HG03442 (cell line): ENCODE data around the gene MSI2.

Experiments used
- ATAC-seq: cut with Tn5 transposase; IDR thresholded peaks from one replicate; pipeline ENCODE4 v1.9.1; 2021; ENCODE audit warnings: mild to moderate bottlenecking, moderate library complexity; ENCODE audit not compliant: unreplicated experiment

MSI2 gene

DNA sequence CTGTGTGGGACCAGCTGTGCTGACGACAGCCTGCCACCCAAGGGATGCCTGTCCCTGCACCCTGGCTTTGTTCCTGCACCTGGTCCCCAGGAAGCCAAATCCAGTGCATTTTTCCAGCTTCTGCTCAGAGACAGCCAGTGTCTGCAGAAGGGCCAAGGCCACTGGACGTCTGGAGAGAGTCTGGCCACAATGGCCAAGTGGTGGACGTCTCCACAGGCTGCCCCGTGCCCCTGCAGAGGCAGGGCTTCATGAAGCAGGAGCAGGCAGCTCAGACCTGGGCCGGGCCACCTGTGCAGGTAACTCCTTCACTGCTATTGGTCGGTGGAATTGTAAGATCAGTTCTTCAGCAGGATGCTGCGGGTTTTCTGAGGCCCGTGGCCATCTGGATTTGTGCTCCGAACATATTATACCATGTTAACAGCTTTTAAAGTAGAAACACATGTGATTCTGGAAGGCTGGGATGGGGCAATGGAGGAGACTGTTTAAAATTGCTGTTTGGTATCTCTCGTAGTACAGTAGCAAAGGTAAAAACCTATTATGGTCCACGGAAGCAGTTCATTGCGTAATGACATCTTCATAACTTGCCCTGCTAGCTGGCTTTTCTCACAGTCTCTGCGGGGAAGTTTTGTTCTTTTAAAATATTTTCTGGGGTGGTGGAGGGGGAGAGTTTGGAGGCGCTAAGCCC lies 303.5 kb downstream of the MSI2 start:
- no peak for ATAC-seq

DNA sequence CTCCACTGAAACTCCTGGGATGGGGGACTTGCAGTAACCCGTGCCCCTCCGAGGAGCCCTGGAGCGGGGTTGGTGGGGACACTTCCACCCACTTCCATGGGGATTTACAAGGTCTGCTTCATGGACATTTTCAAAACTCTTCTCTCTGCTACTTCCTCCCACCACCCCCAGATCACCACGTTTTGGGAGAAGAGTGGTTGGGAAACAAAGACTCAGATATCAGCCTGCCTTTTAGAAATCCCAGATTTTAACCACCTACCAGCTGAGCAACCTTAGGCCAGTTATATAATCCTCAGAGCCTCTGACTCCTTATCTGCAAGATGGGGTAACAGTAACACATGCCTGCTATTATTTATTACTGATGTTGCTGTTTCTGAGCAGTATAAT lies 304.0 kb downstream of the MSI2 start:
- no peak for ATAC-seq

DNA sequence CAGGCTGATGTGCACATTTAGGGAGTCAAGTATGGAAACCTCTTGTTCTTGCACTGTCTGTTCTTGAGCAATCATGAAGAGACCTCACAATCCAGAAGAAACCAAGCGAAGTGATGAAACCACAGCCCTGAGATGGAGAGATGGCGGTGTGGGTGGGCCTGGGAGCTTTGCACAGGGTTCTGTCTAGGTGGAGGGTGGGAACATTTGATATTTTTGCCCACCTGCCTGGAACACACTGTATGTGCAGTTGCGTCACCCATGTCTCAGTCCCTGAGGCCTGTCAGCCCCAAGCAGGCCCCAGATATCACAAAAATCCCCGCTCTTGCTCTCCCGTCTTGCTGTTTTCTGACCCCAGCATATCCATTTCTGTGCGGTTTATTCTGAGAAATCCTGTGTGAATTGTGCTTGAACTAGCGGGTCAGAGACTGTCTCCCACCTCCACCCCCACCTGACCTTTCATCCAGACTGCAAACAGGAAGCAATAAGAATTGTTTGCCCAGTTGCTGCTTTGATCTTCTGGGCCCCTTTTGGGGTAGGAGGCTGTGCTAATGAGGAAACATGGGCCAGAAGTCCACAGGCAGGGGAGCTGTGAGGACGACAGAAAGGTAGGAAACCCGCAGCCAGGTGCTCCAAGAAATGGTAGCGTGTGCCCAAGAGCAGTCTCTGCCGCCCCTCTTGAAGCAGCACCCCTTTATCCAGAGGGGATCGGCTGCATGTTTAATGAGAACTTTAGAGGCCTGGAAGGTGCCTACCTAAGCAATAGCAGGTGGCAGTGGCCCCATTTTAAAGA lies 304.9 kb downstream of the MSI2 start:
- ATAC-seq, result no peak

DNA sequence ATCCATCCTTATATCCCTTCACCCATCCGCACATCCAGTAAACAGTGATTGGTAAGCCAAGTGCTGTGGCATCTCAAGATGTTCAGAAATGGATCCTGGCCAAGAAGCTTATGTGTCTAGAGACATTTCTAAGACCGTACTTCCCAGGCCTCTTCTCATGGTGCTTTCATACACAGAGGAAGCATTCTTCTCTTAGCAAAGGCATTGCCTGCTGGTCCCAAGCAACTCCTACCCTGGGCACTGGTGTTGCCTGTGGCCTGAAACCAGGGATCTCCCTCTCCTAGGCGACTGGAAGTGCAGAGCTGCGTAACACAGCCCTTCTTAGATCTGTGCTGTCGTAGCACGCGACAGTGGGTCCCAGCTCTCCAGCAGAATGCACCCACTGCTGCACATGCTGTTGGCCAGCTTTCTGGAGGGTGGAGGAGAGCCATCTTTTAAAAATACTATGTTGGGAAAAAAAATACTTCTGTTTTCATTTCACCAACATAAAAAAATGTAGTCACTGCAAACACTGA lies 305.9 kb downstream of the MSI2 start:
- ATAC-seq, result no peak

- ATAC-seq, result no peak
These were observed 307.6 kb downstream of the MSI2 start for GRCh38 chr17:57563958-57564357.

DNA sequence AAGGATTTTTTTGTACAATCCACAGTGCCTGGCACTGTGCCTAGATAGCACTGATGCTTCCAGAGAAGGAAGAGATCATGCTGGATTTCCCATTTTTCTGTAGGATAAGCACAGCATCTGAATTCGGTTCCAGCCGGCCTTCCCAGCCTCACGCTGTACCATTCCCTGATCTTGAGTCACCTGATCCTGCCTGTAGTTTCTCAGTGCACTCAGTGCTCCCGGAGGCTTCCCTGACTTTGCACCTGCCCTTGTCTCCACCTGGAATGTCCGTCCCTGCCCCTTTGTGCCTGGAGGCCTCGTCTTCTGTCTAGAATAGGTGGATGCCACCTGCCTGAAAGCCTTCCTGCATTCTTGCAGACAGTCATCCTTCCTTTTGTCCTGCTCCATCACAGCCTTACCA lies 308.9 kb downstream of the MSI2 start:
- ATAC-seq, result no peak

DNA sequence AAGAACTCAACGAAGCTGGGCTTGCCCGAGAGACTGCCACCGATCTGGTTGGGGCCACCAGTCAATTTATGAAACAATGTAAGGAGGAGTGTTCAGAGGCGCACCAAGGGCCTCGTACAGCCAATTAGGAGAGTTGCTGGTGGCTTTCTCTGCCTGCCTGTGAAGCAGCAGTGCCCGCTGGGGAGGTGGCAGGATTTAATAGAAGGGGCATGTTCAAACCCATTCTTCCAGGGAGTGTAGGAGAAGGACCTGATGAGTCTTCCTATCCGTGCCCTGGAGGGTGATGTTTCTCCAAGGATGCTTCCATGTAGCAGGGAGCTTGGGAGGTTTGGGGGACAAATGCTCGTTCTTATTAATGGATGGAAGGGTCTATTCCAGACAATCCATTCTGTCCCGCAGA lies 310.4 kb downstream of the MSI2 start:
- ATAC-seq, result no peak

GRCh38 chr17:57567251-57567650 lies 310.9 kb downstream of the MSI2 start:
- no peak for ATAC-seq

DNA sequence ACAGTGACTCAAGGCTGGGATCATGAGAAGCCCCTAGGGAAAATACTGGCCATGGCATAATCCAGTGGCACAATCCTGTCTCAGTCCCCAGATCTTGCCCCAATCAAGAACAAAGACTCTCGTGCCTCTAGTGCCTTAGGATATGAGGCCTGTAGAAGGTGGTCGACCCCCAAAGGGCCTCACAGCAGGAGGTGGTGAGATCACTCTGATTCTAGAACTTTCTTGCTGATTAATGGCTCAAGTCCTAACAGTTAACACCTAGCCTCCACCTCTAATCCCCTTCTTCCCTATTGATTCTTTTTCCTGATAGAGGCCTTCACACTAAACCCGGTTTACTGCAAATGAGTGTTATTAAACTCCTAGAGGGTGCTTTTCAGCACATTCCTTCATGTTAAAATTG lies 312.0 kb downstream of the MSI2 start:
- ATAC-seq, result no peak

DNA sequence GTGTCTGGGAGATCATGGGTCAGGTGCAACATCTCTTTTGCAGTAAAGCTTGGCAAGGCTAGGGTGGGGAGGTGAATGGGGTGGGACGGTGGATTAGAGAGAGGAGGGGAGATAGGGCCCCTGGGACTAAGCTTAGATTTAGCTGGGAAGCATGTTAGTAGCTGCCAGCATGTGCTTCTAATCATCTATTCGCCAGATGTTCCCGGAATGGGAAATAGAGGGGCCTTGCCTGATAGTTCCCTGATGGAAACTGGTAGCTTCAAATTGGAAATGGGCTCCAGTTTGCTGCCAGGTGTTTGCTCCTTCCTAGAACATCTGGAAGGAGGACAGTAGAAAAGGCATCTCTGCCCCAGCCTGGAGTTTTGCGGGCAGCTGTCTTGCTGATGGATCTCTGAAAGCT lies 312.7 kb downstream of the MSI2 start:
- no peak for ATAC-seq

DNA sequence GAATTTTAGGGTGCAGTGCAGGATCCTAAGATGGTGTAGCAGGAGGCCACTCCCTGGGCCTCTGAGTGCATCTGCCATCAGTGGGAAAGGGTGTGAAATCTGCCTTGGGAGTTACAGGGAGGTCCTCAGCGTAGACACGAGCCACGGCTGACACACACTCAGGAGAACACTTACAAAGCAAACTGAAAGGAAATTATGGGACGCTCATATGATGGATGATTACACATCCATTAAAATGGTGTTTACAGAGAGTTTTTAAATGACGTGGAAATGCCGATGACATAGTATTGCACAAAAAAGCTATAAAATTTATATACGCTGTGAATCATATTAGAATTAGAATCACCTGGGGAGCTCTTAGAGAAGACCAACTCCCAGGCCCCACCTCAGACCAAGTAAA lies 313.5 kb downstream of the MSI2 start:
- no peak for ATAC-seq

- ATAC-seq, result no peak
These were observed 314.5 kb downstream of the MSI2 start for GRCh38 chr17:57570724-57571344.

GRCh38 chr17:57572062-57572461 lies 315.7 kb downstream of the MSI2 start:
- ATAC-seq, result no peak

DNA sequence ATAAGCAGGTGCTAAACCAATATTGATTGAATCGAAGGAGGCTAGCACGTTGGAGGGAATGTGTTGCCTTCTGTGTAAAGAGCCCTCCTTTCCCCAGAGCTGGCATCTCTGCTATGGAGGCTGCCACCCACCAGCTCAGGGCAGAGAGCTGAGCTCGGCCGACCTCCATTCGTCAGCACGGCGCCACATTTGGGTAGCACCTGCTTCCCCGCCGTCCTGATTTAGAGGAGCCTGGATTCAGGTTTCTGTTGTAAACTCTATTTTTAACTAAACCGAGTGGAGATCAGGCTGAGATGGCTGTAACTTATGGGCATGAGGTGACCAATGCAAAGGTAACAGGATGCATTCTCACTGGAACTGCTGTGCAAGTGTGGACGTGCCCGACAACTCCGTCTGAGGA lies 316.3 kb downstream of the MSI2 start:
- ATAC-seq, result no peak

GRCh38 chr17:57574040-57574513 lies 317.8 kb downstream of the MSI2 start:
- no peak for ATAC-seq

- no peak for ATAC-seq
These were observed 320.4 kb downstream of the MSI2 start for GRCh38 chr17:57576744-57577143.

- no peak for ATAC-seq
These were observed 321.7 kb downstream of the MSI2 start for GRCh38 chr17:57577751-57578607.

GRCh38 chr17:57578608-57579225 lies 322.4 kb downstream of the MSI2 start:
- ATAC-seq, result peak; percentile 60

- ATAC-seq, result no peak
These were observed 322.9 kb downstream of the MSI2 start for GRCh38 chr17:57579245-57579644.

- no peak for ATAC-seq
These were observed 323.9 kb downstream of the MSI2 start for GRCh38 chr17:57580055-57580739.
